ENCODE measurements around the gene ADRA2C.

Gene ADRA2C

GRCh38 chr4:3777669-3778068 is 11.5 kb downstream of the ADRA2C start:
- no peak for DNase-seq (ENCODE audit: low read depth)

- DNase-seq (ENCODE audit: low read depth), result no peak
Observed at GRCh38 chr4:3779509-3779908, 13.3 kb downstream of the ADRA2C start.

GRCh38 chr4:3780347-3781171 is 14.4 kb downstream of the ADRA2C start:
- no peak for DNase-seq (ENCODE audit: low read depth)

- DNase-seq (ENCODE audit: low read depth), result no peak
Observed at GRCh38 chr4:3781193-3781886, 15.2 kb downstream of the ADRA2C start.

GRCh38 chr4:3781997-3782930 is 16.1 kb downstream of the ADRA2C start:
- no peak for DNase-seq (ENCODE audit: low read depth)

- DNase-seq (ENCODE audit: low read depth), result no peak
Observed at GRCh38 chr4:3783693-3784306, 17.6 kb downstream of the ADRA2C start.

GRCh38 chr4:3784454-3785291 is 18.5 kb downstream of the ADRA2C start:
- DNase-seq (ENCODE audit: low read depth), result no peak

- DNase-seq (ENCODE audit: low read depth), result no peak
Observed at GRCh38 chr4:3785292-3785565, 19.0 kb downstream of the ADRA2C start.

- DNase-seq (ENCODE audit: low read depth), result no peak
Observed at GRCh38 chr4:3786196-3786869, 20.1 kb downstream of the ADRA2C start.

GRCh38 chr4:3787489-3788365 is 21.5 kb downstream of the ADRA2C start:
- DNase-seq (ENCODE audit: low read depth), result no peak

- no peak for DNase-seq (ENCODE audit: low read depth)
Observed at GRCh38 chr4:3788366-3788660, 22.1 kb downstream of the ADRA2C start.

GRCh38 chr4:3789587-3789986 is 23.4 kb downstream of the ADRA2C start:
- DNase-seq (ENCODE audit: low read depth), result no peak

- no peak for DNase-seq (ENCODE audit: low read depth)
Observed at GRCh38 chr4:3790006-3790561, 23.9 kb downstream of the ADRA2C start.

- no peak for DNase-seq (ENCODE audit: low read depth)
Observed at GRCh38 chr4:3791256-3791655, 25.1 kb downstream of the ADRA2C start.

GRCh38 chr4:3791910-3792542 is 25.8 kb downstream of the ADRA2C start:
- DNase-seq (ENCODE audit: low read depth), result no peak

GRCh38 chr4:3792813-3793212 is 26.6 kb downstream of the ADRA2C start:
- DNase-seq (ENCODE audit: low read depth), result no peak

GRCh38 chr4:3793545-3793944 is 27.4 kb downstream of the ADRA2C start:
- no peak for DNase-seq (ENCODE audit: low read depth)

GRCh38 chr4:3796960-3797359 is 30.8 kb downstream of the ADRA2C start:
- no peak for DNase-seq (ENCODE audit: low read depth)

Data from activated gamma-delta T cell treated with anti-CD3 and anti-CD28 coated beads, Interleukin-2, amount 50 U/mL, for 16 hours (primary cell).